Central memory CD4-positive, alpha-beta T cell (primary cell): ENCODE data around the gene ALLC.
A peak's percentile ranks its signal among the peaks of the same experiment; 100 is the strongest.

Experiments
- DNase-seq: peaks from one replicate; pipeline ENCODE4 v3.0.0; 2022

ALLC gene

GRCh38 chr2:3641841-3642421 is 16.1 kb upstream of the ALLC start:
- DNase-seq: no peak

GRCh38 chr2:3642521-3643215 is 15.3 kb upstream of the ALLC start:
- no peak for DNase-seq

GRCh38 chr2:3643371-3644245 is 14.4 kb upstream of the ALLC start:
- no peak for DNase-seq

DNA sequence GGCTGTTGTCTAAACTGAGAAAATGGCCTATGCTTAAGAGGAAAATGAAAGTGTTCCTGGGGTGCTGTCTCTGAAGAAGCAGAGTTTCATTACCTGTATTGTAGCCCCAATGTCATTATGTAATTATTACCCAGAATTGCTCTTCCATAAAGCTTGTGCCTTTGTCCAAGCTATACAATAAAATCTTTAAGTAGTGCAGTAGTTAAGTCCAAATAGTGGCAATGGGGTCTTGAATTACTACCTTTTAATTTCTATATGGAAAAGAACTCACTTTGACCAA is 13.8 kb upstream of the ALLC start:
- DNase-seq: no peak

- no peak for DNase-seq
Measured at GRCh38 chr2:3644891-3645605, 13.0 kb upstream of the ALLC start.

DNA sequence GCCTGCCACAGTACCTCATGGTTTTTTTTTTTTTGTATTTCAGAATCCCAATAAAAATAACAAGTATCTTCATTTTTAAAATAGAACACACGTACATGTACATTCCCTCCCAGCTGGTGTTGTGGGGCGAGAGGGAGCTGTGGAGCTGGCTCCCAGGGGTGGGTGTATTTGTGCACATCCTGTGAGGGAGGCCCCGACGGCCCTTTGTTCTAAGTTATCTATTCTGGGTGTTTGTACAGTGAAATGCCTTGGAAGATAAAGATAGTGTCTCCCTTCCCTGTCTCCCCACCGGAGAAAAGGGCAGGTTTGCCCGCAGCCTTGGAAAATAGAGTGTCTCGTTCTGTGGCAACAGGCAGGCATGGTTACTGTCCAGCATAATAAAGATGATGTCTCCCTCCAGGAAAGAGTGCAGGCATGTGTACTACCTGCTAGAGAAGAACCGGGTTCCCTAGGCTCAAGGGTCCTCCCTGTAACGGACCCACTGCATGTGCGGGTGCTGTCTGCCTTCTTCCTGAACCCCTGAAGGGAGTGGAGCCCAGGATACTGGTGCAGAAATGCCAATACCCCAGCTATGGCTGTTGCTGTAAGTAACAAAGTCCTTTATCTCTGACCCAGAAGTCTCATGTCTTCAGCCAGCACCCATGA is 12.1 kb upstream of the ALLC start:
- DNase-seq: no peak

DNA sequence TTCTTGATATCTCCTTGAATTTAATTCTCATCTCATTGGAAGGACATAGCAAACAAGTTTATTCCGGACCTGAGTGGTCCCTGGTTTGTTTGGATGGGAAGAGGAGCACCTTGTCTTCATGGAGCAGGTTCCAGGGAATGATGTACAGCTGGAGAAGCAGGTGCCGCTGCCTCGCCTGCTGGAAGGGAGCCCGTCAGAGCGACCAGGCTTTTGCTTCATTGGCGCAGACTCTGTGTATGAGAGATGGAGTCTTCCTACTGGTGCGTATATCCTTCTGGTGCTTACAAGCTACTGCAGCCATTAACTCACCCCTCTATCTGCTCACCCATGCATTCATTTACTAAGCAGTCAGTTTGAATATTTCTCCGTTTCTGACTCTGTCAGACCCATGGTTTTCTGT is 11.6 kb upstream of the ALLC start:
- DNase-seq: no peak

DNA sequence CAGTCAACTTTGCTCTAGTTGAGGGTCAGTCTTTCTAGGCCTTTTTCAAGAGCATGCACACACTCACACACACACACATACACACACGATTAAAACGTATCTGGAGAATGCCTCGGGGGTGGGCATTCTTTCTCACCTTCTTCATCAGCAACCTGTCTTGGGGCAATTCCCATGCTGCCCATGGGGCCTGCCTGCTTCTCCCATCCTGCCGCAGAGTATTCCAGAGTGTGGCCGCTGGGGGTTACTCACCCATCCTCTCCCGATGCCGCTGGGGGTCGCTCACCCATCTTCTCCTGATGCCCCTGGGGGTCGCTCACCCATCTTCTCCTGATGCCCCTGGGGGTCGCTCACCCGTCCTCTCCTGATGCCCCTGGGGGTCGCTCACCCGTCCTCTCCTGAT is 10.8 kb upstream of the ALLC start:
- DNase-seq: no peak

DNA sequence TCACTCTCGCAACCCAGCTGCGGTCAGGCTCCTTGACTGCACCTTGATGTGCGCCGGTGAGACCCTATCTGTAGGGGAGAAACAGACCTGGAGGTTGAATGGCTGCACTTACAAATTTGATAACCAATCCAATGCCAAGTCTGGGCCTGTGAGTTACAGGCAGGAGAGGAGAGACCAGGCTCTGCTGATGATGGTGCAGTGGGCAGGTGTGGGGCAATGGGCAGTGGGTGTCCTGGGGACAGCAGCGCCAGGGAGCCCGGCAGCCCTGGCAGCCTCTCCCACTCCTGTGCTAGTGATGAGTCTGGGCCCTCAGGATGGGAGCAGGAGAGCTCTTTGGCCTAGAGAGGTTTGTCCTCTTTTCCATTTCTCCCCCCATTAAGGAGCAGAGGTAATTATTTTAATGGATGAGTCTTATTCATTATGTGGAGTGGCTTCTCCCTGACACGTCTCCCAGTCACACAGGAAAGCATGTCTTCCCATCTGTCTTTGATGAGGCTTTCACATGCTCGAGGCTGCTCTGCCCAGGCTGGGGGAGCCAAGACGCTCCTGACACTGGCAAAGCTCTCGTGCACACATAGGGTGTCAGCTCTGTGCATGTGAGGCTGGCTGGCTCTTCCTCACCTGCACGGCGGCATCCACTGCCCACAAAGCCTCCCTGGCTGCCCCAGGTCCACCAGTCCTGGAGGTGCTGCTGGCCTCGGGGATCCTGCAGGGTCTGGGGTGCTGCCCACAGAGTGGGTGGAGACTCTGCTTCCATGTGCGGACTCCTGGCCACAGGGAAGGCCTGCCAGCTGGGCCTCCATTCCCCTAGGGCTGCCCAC is 10.0 kb upstream of the ALLC start:
- no peak for DNase-seq

DNA sequence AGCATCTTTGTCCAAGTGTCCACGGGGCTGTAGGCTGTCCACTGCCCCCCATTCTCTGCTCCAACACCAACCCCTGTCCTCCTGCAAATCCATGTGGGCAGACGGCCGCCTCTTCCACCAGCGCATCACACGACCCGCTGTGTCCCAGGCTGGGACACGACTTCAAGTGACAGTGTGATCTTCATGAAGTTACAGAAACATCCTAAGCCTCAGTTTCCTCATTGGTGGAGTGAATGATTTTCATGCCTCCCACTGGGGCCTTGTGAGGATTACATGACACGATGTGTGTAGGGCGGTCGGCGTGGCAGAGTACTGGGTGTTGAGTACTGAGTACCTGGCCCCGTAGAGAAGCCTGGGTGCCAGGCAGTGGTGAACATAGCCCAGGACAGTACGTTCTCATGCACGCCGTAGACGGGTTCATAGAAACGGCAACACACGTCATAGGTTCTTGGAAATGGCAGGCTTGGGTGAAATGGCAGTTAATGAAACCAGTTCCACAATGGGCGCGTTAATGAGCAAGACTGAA is 9.3 kb upstream of the ALLC start:
- no peak for DNase-seq

DNA sequence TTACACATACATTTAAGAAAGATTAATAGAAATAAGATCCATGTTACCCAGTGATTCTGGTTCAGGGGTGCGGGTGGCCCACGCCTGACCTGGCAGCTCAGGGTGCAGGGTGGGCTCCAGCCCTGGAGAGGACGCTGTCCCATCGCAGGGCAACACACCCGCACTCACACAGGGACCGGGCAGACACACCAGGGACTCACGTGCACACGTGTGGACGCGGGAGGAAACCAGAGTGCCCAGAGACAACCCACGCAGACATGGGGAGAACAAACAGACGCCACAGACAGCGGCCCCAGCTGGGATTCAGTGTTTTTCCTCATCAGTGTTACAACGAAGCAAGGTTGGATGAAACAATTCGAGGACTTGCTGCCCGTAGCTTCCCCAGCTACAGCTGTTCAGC is 8.4 kb upstream of the ALLC start:
- DNase-seq: no peak

DNA sequence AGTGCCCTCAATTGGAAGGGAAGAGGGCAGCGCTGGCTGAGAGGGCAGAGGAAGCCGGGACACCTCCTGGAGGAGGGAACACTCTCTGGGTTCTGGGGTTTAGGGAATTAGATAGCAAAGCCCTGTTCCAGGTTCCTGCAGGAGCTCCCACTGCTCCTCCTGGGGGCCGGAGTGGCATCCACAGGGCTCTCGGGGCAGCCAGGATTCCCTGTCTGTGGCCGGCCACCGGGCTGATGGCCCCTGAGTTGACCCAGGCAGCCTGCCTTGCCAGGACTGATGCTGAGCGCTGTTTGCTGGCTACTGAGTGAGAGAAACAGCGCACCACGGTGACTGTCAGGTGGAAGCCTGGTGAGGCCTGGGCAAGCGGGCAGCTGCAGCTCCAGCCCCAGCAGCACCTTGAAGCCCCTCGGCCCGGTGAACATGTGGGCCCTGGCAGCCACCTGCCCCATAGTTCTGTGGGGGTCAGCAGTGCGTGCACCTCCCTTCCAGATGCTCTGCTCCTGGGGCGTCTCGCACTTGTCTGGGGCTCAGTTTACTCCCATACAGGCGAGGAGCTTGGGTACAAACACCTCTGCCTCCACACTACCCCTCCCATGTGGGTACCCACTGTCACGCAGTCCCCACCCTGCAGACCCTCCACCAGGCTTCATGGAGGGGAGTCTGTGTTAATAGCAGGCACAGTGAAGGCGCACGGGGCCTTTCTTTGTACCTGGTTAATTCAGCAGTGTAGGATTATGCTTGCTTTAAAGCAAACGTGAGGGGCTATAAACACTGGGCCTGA is 7.7 kb upstream of the ALLC start:
- DNase-seq: no peak

GRCh38 chr2:3651691-3652648 is 6.0 kb upstream of the ALLC start:
- peak; percentile 79 for DNase-seq

- DNase-seq: no peak
Measured at GRCh38 chr2:3652896-3653625, 4.9 kb upstream of the ALLC start.

- DNase-seq: no peak
Measured at GRCh38 chr2:3654011-3654410, 4.0 kb upstream of the ALLC start.

GRCh38 chr2:3654531-3655225 is 3.3 kb upstream of the ALLC start:
- no peak for DNase-seq

DNA sequence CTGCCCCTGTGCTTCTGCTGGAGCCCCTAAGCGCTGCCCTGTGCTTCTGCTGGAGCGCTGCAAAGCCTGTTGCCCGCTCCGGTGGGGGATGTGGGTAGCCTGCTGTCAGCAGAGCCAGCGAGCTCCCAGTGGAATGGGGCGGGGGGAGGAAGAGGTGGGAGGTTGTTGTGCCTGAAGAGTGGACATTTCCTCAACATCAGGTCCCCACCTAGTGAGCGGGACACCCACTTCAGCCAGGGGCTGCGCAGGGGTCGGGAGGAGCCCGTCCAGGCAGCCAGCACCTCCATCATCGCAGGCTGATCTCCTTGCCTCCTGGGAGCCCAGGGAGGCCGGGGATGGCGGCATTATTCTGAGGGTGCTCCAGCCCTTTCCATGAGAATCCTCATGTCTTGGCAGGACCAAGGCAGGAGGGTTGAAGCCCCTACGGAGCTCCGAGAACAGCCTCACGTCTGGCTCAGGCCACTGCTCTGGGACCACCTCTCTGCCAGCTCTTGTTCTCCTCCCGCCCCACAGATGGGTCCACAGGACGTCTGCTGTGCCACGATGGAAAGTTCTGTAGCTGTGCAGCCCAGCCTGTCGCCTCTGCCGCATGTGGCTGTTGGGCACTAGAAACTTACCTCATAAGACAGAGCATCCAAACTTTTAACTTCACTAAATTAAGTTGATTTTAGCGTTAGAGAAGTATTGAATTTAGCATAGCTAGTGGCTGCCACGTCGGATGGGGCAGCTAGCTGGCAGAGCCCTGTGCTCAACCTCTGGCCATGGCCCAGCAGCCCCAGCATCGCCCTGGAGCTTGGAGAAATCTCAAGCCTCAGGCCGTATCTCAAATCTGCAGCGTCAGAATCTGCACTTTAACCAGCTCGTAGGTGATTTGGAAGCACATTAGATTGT is 1.9 kb upstream of the ALLC start:
- no peak for DNase-seq
